OCI-LY7 (cell line): ENCODE measurements around the gene TTC32. TPM values are rescaled to one million over a fixed set of nuclear protein-coding genes. Genes with fewer than 3 reads are reported as not detected.

Experiments
- BruUV-seq: library from RNA; stranded (reverse); fragments of 400-500 nt; replicated peaks from 2 replicates; lab custom pipeline; 2021; lab: Mats Ljungman, UMichigan
- CTCF ChIA-PET: fragments of 300-600 bp; sonication (Branson Sonifier 250); formaldehyde crosslinking; loops from one replicate; lab custom pipeline; 2022; ENCODE audit warnings: antibody characterized with exemption; ENCODE audit not compliant: unreplicated experiment; lab: Charles Lee
- POLR2A ChIA-PET: fragments of 300-600 bp; sonication (Branson Sonifier 250); formaldehyde crosslinking; loops from one replicate; lab custom pipeline; 2022; ENCODE audit warnings: antibody characterized with exemption; lab: Charles Lee
- DNase-seq: peaks from one replicate; pipeline ENCODE4 v3.0.0-alpha.2; 2015; ENCODE audit warnings: low spot score
- H2AFZ ChIP-seq: fragments of 200-600 bp; sonication (generic), shearing (Covaris generic); 2 replicates; pipeline ENCODE4 v1.6.1; 2014; ENCODE audit warnings: mild to moderate bottlenecking, antibody characterized with exemption, low read length, moderate library complexity
- H3K27ac ChIP-seq: fragments of 200-600 bp; sonication (generic); 2 replicates; pipeline ENCODE4 v1.5.1; 2014; ENCODE audit warnings: mixed run types, low read depth, mild to moderate bottlenecking, moderate library complexity, low read length, inconsistent platforms; ENCODE audit not compliant: poor library complexity, severe bottlenecking
- H3K36me3 ChIP-seq: fragments of 200-600 bp; sonication (generic); 2 replicates; pipeline ENCODE4 v1.6.1; 2014; ENCODE audit warnings: mild to moderate bottlenecking, antibody characterized with exemption, low read length, moderate library complexity, mixed read lengths; ENCODE audit not compliant: insufficient read depth
- H3K4me1 ChIP-seq: fragments of 200-600 bp; sonication (generic); 2 replicates; pipeline ENCODE4 v1.5.1; 2014; ENCODE audit warnings: mild to moderate bottlenecking, low read length; ENCODE audit not compliant: insufficient read depth, poor library complexity, severe bottlenecking
- H3K4me2 ChIP-seq: fragments of 200-600 bp; sonication (generic); 2 replicates; pipeline ENCODE4 v1.6.1; 2014; ENCODE audit warnings: mild to moderate bottlenecking, low read length
- H3K4me3 ChIP-seq: fragments of 200-600 bp; sonication (generic); 2 replicates; pipeline ENCODE4 v1.5.1; 2014; ENCODE audit warnings: mild to moderate bottlenecking, low read depth, low read length; ENCODE audit not compliant: poor library complexity, severe bottlenecking
- H3K79me2 ChIP-seq: fragments of 200-600 bp; sonication (generic); 2 replicates; pipeline ENCODE4 v1.6.1; 2016; ENCODE audit warnings: low read depth, mild to moderate bottlenecking, low read length, moderate library complexity, mixed read lengths; ENCODE audit not compliant: insufficient read depth
- H3K9me2 ChIP-seq: fragments of 200-600 bp; sonication (generic); 2 replicates; pipeline ENCODE4 v1.6.1; 2016; ENCODE audit warnings: mild to moderate bottlenecking, low read length, mixed read lengths; ENCODE audit not compliant: insufficient read depth
- H3K9me3 ChIP-seq: fragments of 200-600 bp; sonication (generic); 2 replicates; pipeline ENCODE4 v1.6.1; 2014; ENCODE audit warnings: mild to moderate bottlenecking, mixed run types, low read length, mixed read lengths
- H4K20me1 ChIP-seq: fragments of 200-600 bp; sonication (generic); 2 replicates; pipeline ENCODE4 v1.6.1; 2014; ENCODE audit warnings: mild to moderate bottlenecking, antibody characterized with exemption, low read length, moderate library complexity, mixed read lengths; ENCODE audit not compliant: insufficient read depth
- EZH2phosphoT487 ChIP-seq: fragments of 200-600 bp; sonication (generic); IDR thresholded peaks from 2 replicates; pipeline ENCODE4 v1.6.1; 2018; ENCODE audit warnings: low read depth, borderline replicate concordance, mild to moderate bottlenecking, mixed run types, antibody characterized with exemption, low read length, moderate library complexity, mixed read lengths
- intact Hi-C: fragments of 100-400 bp; cut with micrococcal nuclease; formaldehyde crosslinking; loops from one replicate; pipeline ENCODE4 v1.10.0; 2022; ENCODE audit not compliant: unreplicated experiment
- total RNA-seq, 2 experiments: library from RNA; depleted of rRNA in 1 of 2; stranded (reverse); fragments of >200 nt in 1 of 2; shearing (Covaris generic) in 1 of 2; gene quantifications; 2 replicates each; pipeline ENCODE4 v1.2.3, GENCODE V29; 2014 to 2022
- TF ChIP-seq, protein P1 (sequence below): fragments of 200-600 bp; sonication (generic); conservative IDR thresholded peaks from 2 replicates; pipeline ENCODE4 v1.5.1; 2014; ENCODE audit warnings: mild to moderate bottlenecking, antibody characterized with exemption, low read length, moderate library complexity, mixed read lengths

TTC32 gene
- total RNA-seq, 2 experiments from 2014 or later = 21.1 to 26.3 TPM

DNA sequence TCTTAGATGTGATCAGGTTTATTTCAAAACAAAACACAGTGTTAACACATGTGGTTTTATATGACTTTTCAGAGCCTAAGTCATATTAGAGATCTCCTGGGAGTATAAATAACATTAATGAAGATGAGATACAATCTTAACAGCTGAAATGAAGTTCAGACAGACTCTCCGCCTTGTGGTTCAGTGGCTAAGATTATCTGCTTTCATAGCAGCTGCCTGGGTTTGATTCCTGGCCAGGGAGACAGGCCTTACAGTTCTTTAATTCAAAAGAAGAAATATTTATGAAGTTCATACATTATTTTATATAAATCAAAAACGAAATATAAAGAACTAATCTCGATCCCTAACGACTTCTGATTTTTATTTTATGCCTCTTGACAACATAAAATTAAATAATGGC lies 35.2 kb upstream of the TTC32 start:
- Histone ChIP-seq H3K79me2 (no peaks in the 10 kb centered on the region), H4K20me1 (no peaks in the 10 kb centered on the region), H3K4me3 (no peak overlapping the region), H3K4me2 (no peak overlapping the region), H3K36me3 (no peaks in the 10 kb centered on the region), H3K9me2 (no peaks in the 10 kb centered on the region), H3K9me3 (no peaks in the 10 kb centered on the region), H3K27ac (no peak overlapping the region), H2AFZ (no peak overlapping the region), H3K4me1 (no peaks in the 10 kb centered on the region)
- ChIA-PET POLR2A (no interaction called here), CTCF (no interaction called here)
- TF ChIP-seq EZH2phosphoT487 = no peak
- TF ChIP-seq, protein P1, sequence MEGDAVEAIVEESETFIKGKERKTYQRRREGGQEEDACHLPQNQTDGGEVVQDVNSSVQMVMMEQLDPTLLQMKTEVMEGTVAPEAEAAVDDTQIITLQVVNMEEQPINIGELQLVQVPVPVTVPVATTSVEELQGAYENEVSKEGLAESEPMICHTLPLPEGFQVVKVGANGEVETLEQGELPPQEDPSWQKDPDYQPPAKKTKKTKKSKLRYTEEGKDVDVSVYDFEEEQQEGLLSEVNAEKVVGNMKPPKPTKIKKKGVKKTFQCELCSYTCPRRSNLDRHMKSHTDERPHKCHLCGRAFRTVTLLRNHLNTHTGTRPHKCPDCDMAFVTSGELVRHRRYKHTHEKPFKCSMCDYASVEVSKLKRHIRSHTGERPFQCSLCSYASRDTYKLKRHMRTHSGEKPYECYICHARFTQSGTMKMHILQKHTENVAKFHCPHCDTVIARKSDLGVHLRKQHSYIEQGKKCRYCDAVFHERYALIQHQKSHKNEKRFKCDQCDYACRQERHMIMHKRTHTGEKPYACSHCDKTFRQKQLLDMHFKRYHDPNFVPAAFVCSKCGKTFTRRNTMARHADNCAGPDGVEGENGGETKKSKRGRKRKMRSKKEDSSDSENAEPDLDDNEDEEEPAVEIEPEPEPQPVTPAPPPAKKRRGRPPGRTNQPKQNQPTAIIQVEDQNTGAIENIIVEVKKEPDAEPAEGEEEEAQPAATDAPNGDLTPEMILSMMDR = no peak
- BruUV-seq = no TSS peak
- DNase-seq = no peak
- intact Hi-C loops = no loop called here

DNA sequence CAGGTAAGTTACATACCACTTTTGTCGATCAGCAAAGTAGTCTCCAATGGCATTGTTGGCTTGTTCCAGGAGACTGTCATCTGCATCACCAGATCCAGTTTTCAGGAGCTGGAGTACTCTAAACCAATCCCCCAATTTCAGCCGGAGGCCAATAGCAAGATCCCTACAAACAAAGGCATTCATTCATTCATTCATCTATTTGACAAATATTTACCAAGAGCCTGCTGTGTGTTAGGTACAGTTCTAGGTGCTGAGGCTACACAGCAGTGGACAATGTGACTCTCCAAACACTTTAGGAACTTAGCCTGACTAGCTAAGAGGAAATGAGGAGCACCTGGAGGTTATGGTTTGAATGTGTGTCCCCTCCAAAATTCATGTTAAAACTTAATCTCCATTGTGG lies 34.4 kb upstream of the TTC32 start:
- BruUV-seq = no TSS peak
- CTCF ChIA-PET = no interaction called here

DNA sequence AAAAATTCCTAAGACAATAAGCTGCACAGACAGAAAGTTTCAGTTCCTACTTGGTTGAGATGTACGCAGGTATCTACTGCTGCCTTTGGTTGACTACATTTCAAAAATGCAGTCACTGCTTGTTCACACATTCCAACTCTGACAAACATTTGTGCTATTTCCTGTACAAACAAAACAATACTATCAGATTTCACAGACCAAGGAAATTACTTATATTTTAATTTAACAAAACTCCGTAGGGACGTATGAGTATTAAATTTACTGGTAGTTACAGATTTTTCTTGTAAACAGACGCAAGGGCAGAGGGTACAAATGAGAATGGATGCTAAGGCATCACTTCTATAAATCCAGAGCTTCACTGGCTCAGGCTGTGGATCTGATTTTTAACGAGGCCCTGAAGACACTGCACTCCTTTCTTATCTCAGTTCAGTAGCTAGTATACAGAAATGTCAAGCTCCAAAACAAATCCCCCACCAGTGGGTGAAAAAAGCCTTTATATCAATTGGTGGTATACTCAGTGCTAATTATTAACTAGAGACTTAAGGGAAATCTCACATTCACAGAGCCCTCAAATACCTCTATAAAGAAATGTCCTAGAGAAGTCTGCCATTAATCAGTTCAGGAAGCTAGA lies 31.7 kb upstream of the TTC32 start:
- no peak overlapping the region for H3K4me3 ChIP-seq
- intact Hi-C loops = no loop called here
- TF ChIP-seq EZH2phosphoT487 = no peak
- TF ChIP-seq, protein P1 = no peak
- DNase-seq = no peak
- no peaks in the 10 kb centered on the region for H3K4me1 ChIP-seq
- ChIA-PET POLR2A (no interaction called here), CTCF (no interaction called here)
- H2AFZ ChIP-seq = no peak overlapping the region
- no peaks in the 10 kb centered on the region for H3K9me3 ChIP-seq
- no peaks in the 10 kb centered on the region for H3K79me2 ChIP-seq
- H4K20me1 ChIP-seq = no peaks in the 10 kb centered on the region
- BruUV-seq = no TSS peak
- no peak overlapping the region for H3K4me2 ChIP-seq
- H3K36me3 ChIP-seq = no peaks in the 10 kb centered on the region
- H3K27ac ChIP-seq = no peak overlapping the region
- no peaks in the 10 kb centered on the region for H3K9me2 ChIP-seq

More for the DNA sequence above, 34.4 kb upstream of the TTC32 start:
- POLR2A ChIA-PET = interaction anchor here (0.5 to 1.1 kb wide), 3 partner anchors 31 to 325 kb away, joined by 3 to 4 read pairs (median 3); no protein-coding TSS in a partner anchor
- H3K36me3 ChIP-seq = no peaks in the 10 kb centered on the region
- intact Hi-C loops = no loop called here
- H3K4me3 ChIP-seq = no peak overlapping the region
- H4K20me1 ChIP-seq = no peaks in the 10 kb centered on the region
- no peak for DNase-seq
- no peak overlapping the region for H3K27ac ChIP-seq
- H2AFZ ChIP-seq = no peak overlapping the region
- no peaks in the 10 kb centered on the region for H3K9me2 ChIP-seq
- H3K79me2 ChIP-seq = no peaks in the 10 kb centered on the region
- TF ChIP-seq EZH2phosphoT487 = no peak
- TF ChIP-seq, protein P1 = no peak
- H3K9me3 ChIP-seq = no peaks in the 10 kb centered on the region
- no peak overlapping the region for H3K4me2 ChIP-seq
- H3K4me1 ChIP-seq = no peaks in the 10 kb centered on the region
